Measurements from ENCODE around the gene KIF5A. TPM values are rescaled to one million over a fixed set of nuclear protein-coding genes. Genes with fewer than 3 reads are reported as not detected.
A peak's percentile ranks its signal among the peaks of the same experiment; 100 is the strongest.

KIF5A gene
- total and polyA plus RNA-seq, 4 donors, result 0.05 to 0.34 (median 0.14) TPM

GRCh38 chr12:57611108-57611826, 61.4 kb downstream of the KIF5A start, which contains the start of gene ARHGEF25:
Gene ARHGEF25 (plus strand): TSS chr12:57611435. CDS start chr12:57611895, 460 bp downstream.
- ATAC-seq (ENCODE audit: insufficient read depth, low FRiP score), result peak; percentile 37
- H3K9ac ChIP-seq (ENCODE audit: insufficient read depth in 1 of 2, low read length in 2 of 2), result peak within 1 kb of the TSS in 1 of 2 donors; percentile 32

GRCh38 chr12:57611827-57612710, 62.2 kb downstream of the KIF5A start:
- TF ChIP-seq CTCF (IDR thresholded peaks at IDR 0.05; ENCODE audit: control extremely low read depth, extremely low read depth), result no peak
- Histone ChIP-seq H3K36me3 (ENCODE audit: control insufficient read depth in 4 of 4, insufficient read depth in 4 of 4, low read length in 4 of 4) (peaks cover 0 to 22% (median 4%) of the 10 kb centered on the region in 4 donors), H3K4me3 (no peak overlapping the region), H3K9ac (ENCODE audit: insufficient read depth in 1 of 2, low read length in 2 of 2) (no peak overlapping the region), H3K4me1 (ENCODE audit: control insufficient read depth in 5 of 5, insufficient read depth in 5 of 5, low read length in 5 of 5) (peaks cover 0 to 21% (median 6%) of the 10 kb centered on the region in 5 donors), H3K27ac (ENCODE audit: low read depth in 1 of 2, low read length in 1 of 2) (no peak overlapping the region), H3K27me3 (ENCODE audit: control insufficient read depth in 3 of 3, insufficient read depth in 3 of 3, low read length in 2 of 3) (peaks cover 0 to 4% (median 0%) of the 10 kb centered on the region in 3 donors), H3K9me3 (ENCODE audit: control insufficient read depth in 4 of 4, insufficient read depth in 3 of 4, low read length in 3 of 4) (no peaks in the 10 kb centered on the region)
- DNase-seq (no peak), ATAC-seq (ENCODE audit: insufficient read depth, low FRiP score) (no peak)
- WGBS, 2 donors, result 16 to 21% methylated on average over 19 to 23 of the region's 23 CpGs

More at GRCh38 chr12:57611108-57611826, 61.4 kb downstream of the KIF5A start, which contains the start of gene ARHGEF25:
- Histone ChIP-seq H3K27me3 (ENCODE audit: control insufficient read depth in 3 of 3, insufficient read depth in 3 of 3, low read length in 2 of 3) (peaks cover 0 to 4% (median 0%) of the 10 kb centered on the region in 3 donors), H3K4me1 (ENCODE audit: control insufficient read depth in 5 of 5, insufficient read depth in 5 of 5, low read length in 5 of 5) (peaks cover 0 to 21% (median 5%) of the 10 kb centered on the region in 5 donors), H3K36me3 (ENCODE audit: control insufficient read depth in 4 of 4, insufficient read depth in 4 of 4, low read length in 4 of 4) (peaks cover 0 to 16% (median 4%) of the 10 kb centered on the region in 4 donors), H3K9me3 (ENCODE audit: control insufficient read depth in 4 of 4, insufficient read depth in 3 of 4, low read length in 3 of 4) (no peaks in the 10 kb centered on the region), H3K4me3 (peak within 1 kb of the TSS; percentile 40), H3K27ac (ENCODE audit: low read depth in 1 of 2, low read length in 1 of 2) (peak within 1 kb of the TSS; percentile 67 to 73)
- peak; percentile 82 to 89 (median 83) for DNase-seq
- TF ChIP-seq CTCF (IDR thresholded peaks at IDR 0.05; ENCODE audit: control extremely low read depth, extremely low read depth), result no peak
- 2% methylated on average over 16 to 55 of the region's 55 CpGs for WGBS, 2 donors

- Histone ChIP-seq H3K36me3 (ENCODE audit: control insufficient read depth in 4 of 4, insufficient read depth in 4 of 4, low read length in 4 of 4) (peaks cover 0 to 27% (median under 1%) of the 10 kb centered on the region in 4 donors), H3K9ac (ENCODE audit: insufficient read depth in 1 of 2, low read length in 2 of 2) (no peak overlapping the region), H3K27ac (ENCODE audit: low read depth in 1 of 2, low read length in 1 of 2) (no peak overlapping the region), H3K9me3 (ENCODE audit: control insufficient read depth in 4 of 4, insufficient read depth in 3 of 4, low read length in 3 of 4) (no peaks in the 10 kb centered on the region), H3K4me3 (no peak overlapping the region), H3K4me1 (ENCODE audit: control insufficient read depth in 5 of 5, insufficient read depth in 5 of 5, low read length in 5 of 5) (peaks cover 0 to 21% (median 6%) of the 10 kb centered on the region in 5 donors), H3K27me3 (ENCODE audit: control insufficient read depth in 3 of 3, insufficient read depth in 3 of 3, low read length in 2 of 3) (peaks cover 0 to 8% (median 3%) of the 10 kb centered on the region in 3 donors)
- 88 to 94% methylated on average over 10 of the region's 10 CpGs for WGBS, 2 donors
- TF ChIP-seq CTCF (IDR thresholded peaks at IDR 0.05; ENCODE audit: control extremely low read depth, extremely low read depth), result no peak
- DNase-seq (no peak), ATAC-seq (ENCODE audit: insufficient read depth, low FRiP score) (no peak)
Measured at GRCh38 chr12:57612711-57613426, 63.0 kb downstream of the KIF5A start.

All from lung (tissue), 12 donors.